ENCODE results near the gene EIF4EBP2. TPM values are rescaled to one million over a fixed set of nuclear protein-coding genes. Genes with fewer than 3 reads are reported as not detected.

EIF4EBP2 gene
- total and polyA plus RNA-seq, 2 experiments from 2014 or later, result 43.1 to 77.1 TPM

DNA sequence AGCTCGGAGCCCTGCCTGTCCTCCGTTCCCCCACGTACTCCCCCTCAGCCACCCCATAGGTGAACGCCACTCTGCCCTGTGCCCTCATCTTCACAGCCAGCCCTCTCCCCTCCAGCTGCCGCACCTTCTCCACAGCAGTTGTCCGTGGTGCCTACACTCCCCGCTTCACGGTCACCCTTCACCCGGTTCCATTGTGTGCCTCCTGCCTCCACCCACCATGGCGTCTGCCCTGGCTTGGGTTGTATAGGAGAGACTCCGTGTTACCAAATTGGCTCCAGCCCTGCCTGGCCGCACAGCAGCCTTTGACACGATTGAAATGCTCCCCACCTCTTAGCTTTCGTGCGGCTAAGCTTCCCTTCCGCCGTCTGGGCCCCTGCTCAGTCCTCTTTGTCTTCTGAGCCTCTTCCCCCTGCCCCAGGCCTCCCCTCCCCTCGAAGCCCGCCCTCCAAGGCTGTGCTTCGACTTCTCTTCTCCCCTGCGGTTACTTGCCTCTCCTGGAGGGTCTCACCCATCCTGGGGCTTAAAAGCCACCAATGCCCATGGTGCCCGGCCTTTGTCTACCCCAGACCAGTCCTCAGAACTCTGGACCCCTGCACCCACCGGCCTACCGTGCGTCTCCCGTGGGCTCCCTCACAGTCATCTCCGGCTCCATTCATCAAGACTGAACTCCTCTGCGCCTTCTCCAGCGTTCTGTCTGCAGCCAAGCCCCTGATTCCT, 56.0 kb downstream of the EIF4EBP2 start:
- Histone ChIP-seq H3K27me3 (peaks cover 39% of the 10 kb centered on the region), H3K27ac (no peak overlapping the region), H3K36me3 (replicated peaks; ENCODE audit: insufficient read depth, low read depth) (no peaks in the 10 kb centered on the region), H3K4me3 (no peak overlapping the region), H3K4me1 (ENCODE audit: insufficient read depth) (peaks cover 13% of the 10 kb centered on the region), H4K20me1 (ENCODE audit: insufficient read depth, poor library complexity, severe bottlenecking) (no peaks in the 10 kb centered on the region), H3K4me2 (no peak overlapping the region), H3K9me2 (replicated peaks; ENCODE audit: insufficient read depth) (no peaks in the 10 kb centered on the region), H2AFZ (no peak overlapping the region), H3K79me2 (no peaks in the 10 kb centered on the region), H3K9me3 (ENCODE audit: low read depth) (no peaks in the 10 kb centered on the region)
- no peak for DNase-seq (ENCODE audit: low spot score)
- TF ChIP-seq, protein P1, sequence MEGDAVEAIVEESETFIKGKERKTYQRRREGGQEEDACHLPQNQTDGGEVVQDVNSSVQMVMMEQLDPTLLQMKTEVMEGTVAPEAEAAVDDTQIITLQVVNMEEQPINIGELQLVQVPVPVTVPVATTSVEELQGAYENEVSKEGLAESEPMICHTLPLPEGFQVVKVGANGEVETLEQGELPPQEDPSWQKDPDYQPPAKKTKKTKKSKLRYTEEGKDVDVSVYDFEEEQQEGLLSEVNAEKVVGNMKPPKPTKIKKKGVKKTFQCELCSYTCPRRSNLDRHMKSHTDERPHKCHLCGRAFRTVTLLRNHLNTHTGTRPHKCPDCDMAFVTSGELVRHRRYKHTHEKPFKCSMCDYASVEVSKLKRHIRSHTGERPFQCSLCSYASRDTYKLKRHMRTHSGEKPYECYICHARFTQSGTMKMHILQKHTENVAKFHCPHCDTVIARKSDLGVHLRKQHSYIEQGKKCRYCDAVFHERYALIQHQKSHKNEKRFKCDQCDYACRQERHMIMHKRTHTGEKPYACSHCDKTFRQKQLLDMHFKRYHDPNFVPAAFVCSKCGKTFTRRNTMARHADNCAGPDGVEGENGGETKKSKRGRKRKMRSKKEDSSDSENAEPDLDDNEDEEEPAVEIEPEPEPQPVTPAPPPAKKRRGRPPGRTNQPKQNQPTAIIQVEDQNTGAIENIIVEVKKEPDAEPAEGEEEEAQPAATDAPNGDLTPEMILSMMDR (IDR thresholded peaks at IDR 0.05; ENCODE audit: poor library complexity), result no peak
- TF ChIP-seq EZH2 (IDR thresholded peaks at IDR 0.05; ENCODE audit: borderline replicate concordance) (no peak), EZH2phosphoT487 (IDR thresholded peaks at IDR 0.05; ENCODE audit: low read depth, severe bottlenecking, unreplicated experiment) (no peak)
- 72% methylated on average over 26 of the region's 29 CpGs for WGBS (ENCODE audit: low lambda C conversion rate, missing lambda C conversion rate)

- Histone ChIP-seq H4K20me1 (ENCODE audit: insufficient read depth, poor library complexity, severe bottlenecking) (no peaks in the 10 kb centered on the region), H3K9me3 (ENCODE audit: low read depth) (no peaks in the 10 kb centered on the region), H3K27me3 (peaks cover 22% of the 10 kb centered on the region), H2AFZ (no peak overlapping the region), H3K9me2 (replicated peaks; ENCODE audit: insufficient read depth) (no peaks in the 10 kb centered on the region), H3K79me2 (no peaks in the 10 kb centered on the region), H3K4me1 (ENCODE audit: insufficient read depth) (peaks cover 13% of the 10 kb centered on the region), H3K27ac (no peak overlapping the region), H3K4me2 (no peak overlapping the region), H3K36me3 (replicated peaks; ENCODE audit: insufficient read depth, low read depth) (no peaks in the 10 kb centered on the region), H3K4me3 (no peak overlapping the region)
- TF ChIP-seq, protein P1 (IDR thresholded peaks at IDR 0.05; ENCODE audit: poor library complexity), result peak; percentile 75
- TF ChIP-seq EZH2 (IDR thresholded peaks at IDR 0.05; ENCODE audit: borderline replicate concordance), result no peak
- peak; percentile 72 for DNase-seq (ENCODE audit: low spot score)
- 57% methylated on average over 13 of the region's 13 CpGs for WGBS (ENCODE audit: low lambda C conversion rate, missing lambda C conversion rate)
These were observed 57.7 kb downstream of the EIF4EBP2 start for GRCh38 chr10:70461397-70462348.

DNA sequence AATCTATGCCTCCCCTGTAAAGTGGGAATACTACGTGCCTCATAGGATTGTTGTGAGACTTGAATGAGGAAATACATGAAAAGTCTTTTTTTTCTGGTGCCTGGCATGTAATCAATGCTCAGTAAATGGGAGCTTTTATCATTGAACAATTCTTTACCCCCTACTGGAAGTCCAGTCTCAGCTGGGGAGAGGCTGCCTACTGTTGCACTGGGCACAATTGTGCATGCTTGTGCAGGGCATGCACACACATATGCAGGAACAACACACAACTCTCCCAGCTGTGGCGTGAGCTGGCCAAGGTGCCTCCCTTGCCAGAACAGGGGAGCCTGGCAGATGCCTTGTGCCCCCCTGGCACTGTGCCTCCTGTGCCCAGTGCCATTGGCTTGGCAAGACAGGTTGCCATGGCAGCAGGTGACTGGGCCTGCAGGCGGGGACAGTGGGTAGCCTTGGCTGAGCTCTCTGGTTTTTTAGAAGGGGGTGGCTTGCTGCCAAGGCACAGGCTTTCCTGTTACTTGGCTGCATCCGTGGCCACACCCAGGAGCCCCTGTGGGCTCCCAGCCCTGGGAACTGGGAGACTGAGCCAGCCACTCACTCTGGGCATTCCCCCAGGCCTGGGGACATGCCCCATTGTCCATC, 58.5 kb downstream of the EIF4EBP2 start:
- Histone ChIP-seq H2AFZ (no peak overlapping the region), H3K4me2 (no peak overlapping the region), H3K27me3 (peaks cover 17% of the 10 kb centered on the region), H3K4me1 (ENCODE audit: insufficient read depth) (peaks cover 13% of the 10 kb centered on the region), H3K27ac (no peak overlapping the region), H3K4me3 (no peak overlapping the region), H4K20me1 (ENCODE audit: insufficient read depth, poor library complexity, severe bottlenecking) (no peaks in the 10 kb centered on the region), H3K9me2 (replicated peaks; ENCODE audit: insufficient read depth) (no peaks in the 10 kb centered on the region), H3K36me3 (replicated peaks; ENCODE audit: insufficient read depth, low read depth) (no peaks in the 10 kb centered on the region), H3K9me3 (ENCODE audit: low read depth) (no peaks in the 10 kb centered on the region), H3K79me2 (no peaks in the 10 kb centered on the region)
- TF ChIP-seq, protein P1 (IDR thresholded peaks at IDR 0.05; ENCODE audit: poor library complexity), result no peak
- TF ChIP-seq EZH2 (IDR thresholded peaks at IDR 0.05; ENCODE audit: borderline replicate concordance) (no peak), EZH2phosphoT487 (IDR thresholded peaks at IDR 0.05; ENCODE audit: low read depth, severe bottlenecking, unreplicated experiment) (no peak)
- no peak for DNase-seq (ENCODE audit: low spot score)
- WGBS (ENCODE audit: low lambda C conversion rate, missing lambda C conversion rate), result 80% methylated on average over 4 of the region's 4 CpGs
